Glutamatergic neuron (in vitro differentiated cells): Measurements from ENCODE around the gene RHOF. TPM values are rescaled to one million over a fixed set of nuclear protein-coding genes. Genes with fewer than 3 reads are reported as not detected.

Experiments
- DNase-seq: peaks from one replicate; pipeline ENCODE4 v3.0.0; 2022
- H3K27ac Mint-ChIP-seq: one replicate; pipeline ENCODE4 v1.8.0; 2020; ENCODE audit warnings: mild to moderate bottlenecking, mixed read lengths, inconsistent platforms; ENCODE audit not compliant: unreplicated experiment
- H3K27me3 Mint-ChIP-seq: one replicate; pipeline ENCODE4 v1.8.0; 2020; ENCODE audit warnings: mild to moderate bottlenecking, moderate library complexity, mixed read lengths, inconsistent platforms; ENCODE audit not compliant: unreplicated experiment
- H3K36me3 Mint-ChIP-seq: one replicate; pipeline ENCODE4 v1.8.0; 2020; ENCODE audit warnings: mild to moderate bottlenecking, mixed read lengths, inconsistent platforms; ENCODE audit not compliant: unreplicated experiment
- H3K4me1 Mint-ChIP-seq: one replicate; pipeline ENCODE4 v1.8.0; 2020; ENCODE audit warnings: mild to moderate bottlenecking, low read depth, mixed read lengths, inconsistent platforms; ENCODE audit not compliant: unreplicated experiment
- H3K4me3 Mint-ChIP-seq: one replicate; pipeline ENCODE4 v1.8.0; 2020; ENCODE audit warnings: mild to moderate bottlenecking, mixed read lengths, inconsistent platforms; ENCODE audit not compliant: unreplicated experiment
- H3K9me3 Mint-ChIP-seq: one replicate; pipeline ENCODE4 v1.8.0; 2020; ENCODE audit warnings: mild to moderate bottlenecking, moderate library complexity, mixed read lengths, inconsistent platforms; ENCODE audit not compliant: unreplicated experiment
- CTCF ChIP-seq: fragments of 200-600 bp; sonication (generic); IDR thresholded peaks from one replicate; pipeline ENCODE4 v1.5.0; 2021; ENCODE audit not compliant: partially characterized antibody, unreplicated experiment
- total RNA-seq: library from RNA; stranded (reverse); fragmentation: NEBNext Ultra II Directional; extraction: Animal tissue kit (Norgen Biotek cat#: 25700); gene quantifications from one replicate; pipeline ENCODE4 v1.2.1, GENCODE V29; 2021; ENCODE audit not compliant: unreplicated experiment

RHOF gene
- total RNA-seq, 1 donor from 2014 or later, result 31.1 TPM

- DNase-seq, result no peak
- Mint-ChIP-seq H3K27me3 (peaks cover 18% of the 10 kb centered on the region), H3K9me3 (peaks cover 14% of the 10 kb centered on the region), H3K27ac (peak overlapping the region; percentile 5), H3K36me3 (no peaks in the 10 kb centered on the region), H3K4me3 (no peak overlapping the region), H3K4me1 (no peaks in the 10 kb centered on the region)
- no peak for TF ChIP-seq CTCF
Measured at GRCh38 chr12:121826318-121827150, 33.0 kb upstream of the RHOF start.

- Mint-ChIP-seq H3K4me3 (no peak overlapping the region), H3K36me3 (no peaks in the 10 kb centered on the region), H3K9me3 (peaks cover 13% of the 10 kb centered on the region), H3K27ac (no peak overlapping the region), H3K4me1 (no peaks in the 10 kb centered on the region), H3K27me3 (peaks cover 18% of the 10 kb centered on the region)
- no peak for DNase-seq
- no peak for TF ChIP-seq CTCF
Measured at GRCh38 chr12:121825041-121825523, 31.6 kb upstream of the RHOF start.

GRCh38 chr12:121823727-121824115 lies 30.2 kb upstream of the RHOF start:
- DNase-seq, result no peak
- Mint-ChIP-seq H3K27ac (no peak overlapping the region), H3K4me1 (no peaks in the 10 kb centered on the region), H3K27me3 (peaks cover 12% of the 10 kb centered on the region), H3K9me3 (peaks cover 9% of the 10 kb centered on the region), H3K4me3 (no peak overlapping the region), H3K36me3 (no peaks in the 10 kb centered on the region)
- TF ChIP-seq CTCF, result no peak

GRCh38 chr12:121823101-121823726 lies 29.7 kb upstream of the RHOF start:
- Mint-ChIP-seq H3K4me1 (no peaks in the 10 kb centered on the region), H3K4me3 (no peak overlapping the region), H3K27ac (no peak overlapping the region), H3K27me3 (peaks cover 7% of the 10 kb centered on the region), H3K9me3 (peaks cover 7% of the 10 kb centered on the region), H3K36me3 (no peaks in the 10 kb centered on the region)
- DNase-seq, result no peak
- TF ChIP-seq CTCF, result no peak
